Mesothelial cell of epicardium (in vitro differentiated cells): ENCODE data around the gene DSC1. TPM values are rescaled to one million over a fixed set of nuclear protein-coding genes. Genes with fewer than 3 reads are reported as not detected.
A peak's percentile ranks its signal among the peaks of the same experiment; 100 is the strongest.
"Not testable (repeated sequence)": the region's sequence is repeated elsewhere in the genome, so short reads cannot be mapped to it uniquely, and the experiment has no call there.

Experiments used
- DNase-seq, 2 experiments: peaks; one replicate each; pipeline ENCODE4 v3.0.0; 2021; ENCODE audit warnings: low spot score in 2 of 2; ENCODE audit not compliant: unreplicated experiment in 2 of 2
- H3K27ac Mint-ChIP-seq: 2 replicates; pipeline ENCODE4 v1.8.0; 2021; ENCODE audit warnings: mixed read lengths
- H3K27me3 Mint-ChIP-seq: 2 replicates; pipeline ENCODE4 v1.8.0; 2021; ENCODE audit warnings: low read depth, mixed read lengths
- H3K36me3 Mint-ChIP-seq: 2 replicates; pipeline ENCODE4 v1.8.0; 2021; ENCODE audit warnings: mixed read lengths
- H3K4me1 Mint-ChIP-seq: 2 replicates; pipeline ENCODE4 v1.8.0; 2021; ENCODE audit warnings: mixed read lengths
- H3K4me3 Mint-ChIP-seq: 2 replicates; pipeline ENCODE4 v1.8.0; 2021; ENCODE audit warnings: mild to moderate bottlenecking, moderate library complexity, mixed read lengths
- H3K9me3 Mint-ChIP-seq: 2 replicates; pipeline ENCODE4 v1.8.0; 2021; ENCODE audit warnings: mixed read lengths
- total RNA-seq: library from RNA; stranded (reverse); gene quantifications from 3 replicates; pipeline ENCODE4 v1.2.1, GENCODE V29; 2021
- TF ChIP-seq, protein P1 (sequence below): fragments of 200-600 bp; sonication (generic); IDR thresholded peaks from one replicate; pipeline ENCODE4 v1.5.0; 2021; ENCODE audit warnings: antibody characterized with exemption; ENCODE audit not compliant: unreplicated experiment

DSC1 gene
- total RNA-seq, 1 donor from 2014 or later, result 0.36 TPM

DNA sequence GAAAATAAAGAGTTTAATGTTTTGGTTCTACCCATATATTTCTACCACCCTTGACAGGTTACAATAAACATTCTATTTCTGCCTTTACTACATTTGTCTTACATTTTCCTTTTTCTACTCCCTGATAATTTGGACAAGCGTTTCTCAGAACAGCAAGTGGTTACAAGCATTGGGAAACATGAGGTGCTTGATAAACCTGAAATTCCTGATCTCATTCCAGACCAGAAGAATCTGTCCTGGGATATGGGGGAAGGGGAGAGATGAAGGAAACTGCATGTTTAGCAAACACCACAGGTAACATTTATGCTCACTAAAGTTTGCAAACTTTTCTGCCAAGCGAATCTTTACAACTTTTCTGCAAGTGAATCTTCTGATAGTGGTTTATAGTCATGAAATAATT is 28.3 kb upstream of the DSC1 start:
- DNase-seq, result no peak
- Mint-ChIP-seq H3K36me3 (peaks cover 4% of the 10 kb centered on the region), H3K27ac (peak overlapping the region; percentile 72), H3K4me1 (peaks cover 36% of the 10 kb centered on the region), H3K4me3 (no peak overlapping the region), H3K9me3 (peaks cover 15% of the 10 kb centered on the region), H3K27me3 (no peaks in the 10 kb centered on the region)
- TF ChIP-seq, protein P1, sequence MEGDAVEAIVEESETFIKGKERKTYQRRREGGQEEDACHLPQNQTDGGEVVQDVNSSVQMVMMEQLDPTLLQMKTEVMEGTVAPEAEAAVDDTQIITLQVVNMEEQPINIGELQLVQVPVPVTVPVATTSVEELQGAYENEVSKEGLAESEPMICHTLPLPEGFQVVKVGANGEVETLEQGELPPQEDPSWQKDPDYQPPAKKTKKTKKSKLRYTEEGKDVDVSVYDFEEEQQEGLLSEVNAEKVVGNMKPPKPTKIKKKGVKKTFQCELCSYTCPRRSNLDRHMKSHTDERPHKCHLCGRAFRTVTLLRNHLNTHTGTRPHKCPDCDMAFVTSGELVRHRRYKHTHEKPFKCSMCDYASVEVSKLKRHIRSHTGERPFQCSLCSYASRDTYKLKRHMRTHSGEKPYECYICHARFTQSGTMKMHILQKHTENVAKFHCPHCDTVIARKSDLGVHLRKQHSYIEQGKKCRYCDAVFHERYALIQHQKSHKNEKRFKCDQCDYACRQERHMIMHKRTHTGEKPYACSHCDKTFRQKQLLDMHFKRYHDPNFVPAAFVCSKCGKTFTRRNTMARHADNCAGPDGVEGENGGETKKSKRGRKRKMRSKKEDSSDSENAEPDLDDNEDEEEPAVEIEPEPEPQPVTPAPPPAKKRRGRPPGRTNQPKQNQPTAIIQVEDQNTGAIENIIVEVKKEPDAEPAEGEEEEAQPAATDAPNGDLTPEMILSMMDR, result no peak

DNA sequence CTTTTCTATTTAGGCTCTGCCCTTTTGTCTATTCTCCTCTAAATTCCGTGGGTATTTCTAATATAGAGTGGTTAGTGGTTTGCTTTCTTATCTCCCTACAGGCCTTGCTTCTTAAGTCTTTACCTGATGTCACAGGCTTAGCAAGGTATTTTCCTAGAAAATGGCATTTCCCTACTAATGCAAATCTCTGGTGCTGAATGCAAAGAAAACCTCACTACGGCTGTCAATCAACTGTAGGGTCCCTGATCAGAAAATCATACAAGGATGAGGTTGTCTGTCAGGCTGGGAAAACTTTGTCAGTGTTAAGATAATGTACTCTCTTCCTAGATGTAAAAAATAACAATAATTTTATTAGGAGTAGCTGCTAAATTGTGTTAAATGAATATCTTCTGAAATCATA is 27.1 kb upstream of the DSC1 start:
- DNase-seq, result no peak
- H3K27ac Mint-ChIP-seq, result no peak overlapping the region
- TF ChIP-seq, protein P1, result no peak
- peaks cover 4% of the 10 kb centered on the region for H3K36me3 Mint-ChIP-seq
- H3K9me3 Mint-ChIP-seq, result peaks cover 15% of the 10 kb centered on the region
- H3K4me3 Mint-ChIP-seq, result no peak overlapping the region
- H3K27me3 Mint-ChIP-seq, result no peaks in the 10 kb centered on the region
- H3K4me1 Mint-ChIP-seq, result peaks cover 38% of the 10 kb centered on the region

DNA sequence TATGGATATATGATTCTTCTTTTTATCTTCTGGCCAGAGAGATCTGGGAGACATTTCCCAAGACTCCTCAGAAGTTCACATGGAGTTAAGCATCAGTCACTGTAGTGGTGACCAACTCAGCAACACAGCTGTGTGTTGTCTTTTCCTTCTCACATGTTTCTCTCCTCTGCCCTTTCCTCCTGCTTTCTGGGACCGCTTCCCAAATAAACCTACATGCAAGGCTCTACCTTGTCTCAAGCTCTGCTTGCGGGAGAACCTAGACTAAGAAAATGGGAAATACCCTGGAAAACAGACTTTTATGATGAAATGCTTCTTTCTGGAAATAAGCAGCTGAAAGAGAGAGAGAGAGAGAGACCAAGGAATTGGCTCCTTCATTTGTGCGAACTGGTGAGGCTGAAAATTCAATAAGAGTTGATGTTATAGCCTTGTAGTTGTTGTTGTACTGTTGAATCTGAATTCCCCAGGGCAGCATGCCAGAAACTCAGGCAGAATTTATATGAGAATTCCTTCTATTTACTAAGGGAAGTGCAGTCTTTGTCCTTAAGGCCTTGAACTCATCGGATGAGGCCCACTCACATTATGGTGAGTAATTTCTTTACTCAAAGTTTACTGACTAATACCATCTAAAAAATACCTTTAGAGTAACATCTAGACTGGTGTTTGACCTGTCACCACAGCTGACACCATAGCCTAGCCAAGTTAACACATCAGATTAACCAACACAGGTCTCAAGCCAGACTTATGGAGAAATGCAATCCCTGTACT is 22.7 kb upstream of the DSC1 start:
- Mint-ChIP-seq H3K4me1 (peaks cover 27% of the 10 kb centered on the region), H3K27me3 (no peaks in the 10 kb centered on the region), H3K4me3 (no peak overlapping the region), H3K36me3 (no peaks in the 10 kb centered on the region), H3K27ac (peak overlapping the region; percentile 35), H3K9me3 (peaks cover 3% of the 10 kb centered on the region)
- DNase-seq, result no peak
- TF ChIP-seq, protein P1, result no peak

DNA sequence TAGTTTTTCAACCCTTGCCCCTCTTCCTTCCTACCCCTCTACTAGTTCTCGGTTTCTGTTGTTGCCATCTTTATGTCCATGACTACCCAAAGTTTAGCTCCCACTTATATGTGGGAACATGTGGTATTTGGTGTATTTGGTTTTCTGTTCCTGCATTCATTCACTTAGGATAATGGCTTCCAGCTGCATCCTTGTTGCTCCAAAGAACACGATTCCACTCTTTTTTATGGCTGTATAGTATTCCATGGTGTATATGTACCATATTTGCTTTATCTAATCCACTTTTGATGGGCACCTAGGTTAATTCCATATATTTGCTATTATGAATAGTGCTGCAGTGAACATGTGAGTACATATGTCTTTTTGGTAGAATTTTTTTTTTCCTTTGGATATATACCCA is 20.6 kb upstream of the DSC1 start:
- Mint-ChIP-seq H3K4me1 (peaks cover 18% of the 10 kb centered on the region), H3K36me3 (no peaks in the 10 kb centered on the region), H3K27me3 (no peaks in the 10 kb centered on the region), H3K4me3 (no peak overlapping the region), H3K9me3 (peaks cover 7% of the 10 kb centered on the region), H3K27ac (no peak overlapping the region)
- TF ChIP-seq, protein P1, result no peak
- no peak for DNase-seq

DNA sequence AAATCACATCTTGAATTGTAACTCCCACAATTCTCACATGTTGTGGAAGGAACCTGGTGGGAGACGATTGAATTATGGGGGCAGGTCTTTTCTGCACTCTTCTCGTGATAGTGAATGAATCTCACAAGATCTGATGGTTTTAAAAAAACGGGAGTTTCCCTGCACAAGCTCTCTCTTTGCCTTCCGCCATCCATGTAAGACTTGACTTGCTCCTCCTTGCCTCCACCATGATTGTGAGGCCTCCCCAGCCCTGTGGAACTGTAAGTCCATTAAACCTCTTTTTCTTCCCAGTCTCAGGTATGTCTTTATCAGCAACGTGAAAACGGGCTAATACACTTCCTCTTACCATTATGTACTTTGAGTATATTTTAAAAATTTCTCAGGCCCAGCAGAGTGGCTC is 14.7 kb upstream of the DSC1 start:
- not testable (repeated sequence) for H3K4me1 Mint-ChIP-seq, H3K27ac Mint-ChIP-seq, H3K36me3 Mint-ChIP-seq, H3K27me3 Mint-ChIP-seq, DNase-seq, H3K4me3 Mint-ChIP-seq
- H3K9me3 Mint-ChIP-seq, result peaks cover 19% of the 10 kb centered on the region

DNA sequence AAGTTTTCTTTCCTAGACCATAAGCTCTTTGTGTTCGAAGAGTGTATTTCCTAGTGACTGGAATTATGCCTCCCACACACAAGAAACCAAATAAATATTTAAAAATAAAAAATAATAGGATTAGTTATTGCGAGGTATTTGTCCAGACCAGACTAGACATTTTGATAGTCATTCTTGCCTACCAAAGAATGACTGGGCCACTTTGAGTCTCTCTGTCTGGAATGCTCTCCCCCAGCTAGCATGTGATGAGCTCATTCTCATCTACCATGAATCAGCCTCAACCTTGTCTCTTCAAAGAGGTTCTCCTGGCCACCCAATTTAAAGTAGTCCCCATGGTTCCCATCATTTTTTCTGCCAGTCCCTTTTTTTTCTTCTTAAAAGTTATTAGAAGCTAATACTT is 13.9 kb upstream of the DSC1 start:
- H3K4me3 Mint-ChIP-seq, result no peak overlapping the region
- peaks cover 2% of the 10 kb centered on the region for H3K36me3 Mint-ChIP-seq
- TF ChIP-seq, protein P1, result no peak
- peaks cover 19% of the 10 kb centered on the region for H3K9me3 Mint-ChIP-seq
- no peaks in the 10 kb centered on the region for H3K4me1 Mint-ChIP-seq
- no peak for DNase-seq
- H3K27me3 Mint-ChIP-seq, result no peaks in the 10 kb centered on the region
- H3K27ac Mint-ChIP-seq, result no peak overlapping the region
